ENCODE results near the gene FAM43B. TPM values are rescaled to one million over a fixed set of nuclear protein-coding genes. Genes with fewer than 3 reads are reported as not detected.

The FAM43B gene
- total RNA-seq, 1 donor from 2014 or later, result 0.47 TPM

DNA sequence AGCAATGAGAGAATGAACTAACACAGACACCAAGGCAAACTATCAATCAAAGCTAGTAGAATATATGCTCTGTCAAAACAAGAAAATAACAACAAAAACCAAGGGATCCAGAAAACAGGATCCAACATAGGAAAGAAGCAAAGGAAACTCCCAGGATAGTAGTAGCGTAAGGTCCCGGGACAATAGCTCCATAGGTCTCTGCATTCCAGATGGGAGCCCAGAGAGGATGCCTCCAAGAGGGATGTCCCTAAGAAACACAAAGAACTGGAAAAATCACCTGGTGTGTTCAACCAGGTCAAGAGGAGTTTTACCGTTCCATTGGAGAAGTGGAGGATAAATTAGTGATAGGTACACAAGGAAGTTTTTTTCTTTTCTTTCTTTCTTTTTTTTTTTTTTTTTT, 5.7 kb upstream of the FAM43B start:
- DNase-seq (ENCODE audit: extremely low read depth, low read depth, low spot score), result no peak

DNA sequence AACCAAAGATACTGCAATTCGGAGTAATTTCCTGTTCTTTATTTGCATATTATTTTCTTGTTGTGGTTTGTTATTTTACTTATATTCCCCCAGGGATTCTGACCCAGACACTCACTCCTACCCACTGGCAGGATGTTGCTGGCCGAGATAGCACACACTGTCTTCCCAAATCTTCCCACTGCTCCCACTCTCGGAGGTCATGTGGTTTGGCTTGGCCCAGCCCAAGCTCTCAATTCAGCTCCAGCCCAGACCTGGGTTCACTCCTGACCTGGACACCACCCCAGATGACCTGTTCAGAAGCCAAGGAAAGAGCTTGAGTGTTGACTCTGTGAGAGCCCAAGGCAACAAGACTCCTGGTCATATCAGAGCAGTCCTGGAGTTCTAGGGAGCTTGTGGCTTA, 1.2 kb upstream of the FAM43B start:
- DNase-seq (ENCODE audit: extremely low read depth, low read depth, low spot score), result no peak

DNA sequence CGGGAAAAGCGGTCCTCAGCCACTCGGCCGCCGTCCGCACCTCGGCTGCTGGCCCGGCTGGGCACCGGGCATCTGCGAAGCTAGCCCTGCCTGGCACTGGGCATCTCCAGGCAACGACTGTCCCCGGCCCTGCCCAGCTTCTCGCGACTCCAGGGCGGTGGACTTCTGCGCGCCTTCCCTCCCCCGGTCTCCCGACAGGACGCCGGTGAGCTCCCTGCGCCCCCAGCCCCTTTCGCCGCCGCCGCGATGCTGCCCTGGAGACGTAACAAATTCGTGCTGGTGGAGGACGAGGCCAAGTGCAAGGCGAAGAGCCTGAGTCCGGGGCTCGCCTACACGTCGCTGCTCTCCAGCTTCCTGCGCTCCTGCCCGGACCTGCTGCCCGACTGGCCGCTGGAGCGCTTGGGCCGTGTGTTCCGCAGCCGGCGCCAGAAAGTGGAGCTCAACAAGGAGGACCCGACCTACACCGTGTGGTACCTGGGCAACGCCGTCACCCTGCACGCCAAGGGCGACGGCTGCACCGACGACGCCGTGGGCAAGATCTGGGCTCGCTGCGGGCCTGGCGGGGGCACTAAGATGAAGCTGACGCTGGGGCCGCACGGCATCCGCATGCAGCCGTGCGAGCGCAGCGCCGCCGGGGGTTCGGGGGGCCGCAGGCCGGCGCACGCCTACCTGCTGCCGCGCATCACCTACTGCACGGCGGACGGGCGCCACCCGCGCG, 514 bp downstream of the FAM43B start:
- no peak for DNase-seq (ENCODE audit: extremely low read depth, low read depth, low spot score)

DNA sequence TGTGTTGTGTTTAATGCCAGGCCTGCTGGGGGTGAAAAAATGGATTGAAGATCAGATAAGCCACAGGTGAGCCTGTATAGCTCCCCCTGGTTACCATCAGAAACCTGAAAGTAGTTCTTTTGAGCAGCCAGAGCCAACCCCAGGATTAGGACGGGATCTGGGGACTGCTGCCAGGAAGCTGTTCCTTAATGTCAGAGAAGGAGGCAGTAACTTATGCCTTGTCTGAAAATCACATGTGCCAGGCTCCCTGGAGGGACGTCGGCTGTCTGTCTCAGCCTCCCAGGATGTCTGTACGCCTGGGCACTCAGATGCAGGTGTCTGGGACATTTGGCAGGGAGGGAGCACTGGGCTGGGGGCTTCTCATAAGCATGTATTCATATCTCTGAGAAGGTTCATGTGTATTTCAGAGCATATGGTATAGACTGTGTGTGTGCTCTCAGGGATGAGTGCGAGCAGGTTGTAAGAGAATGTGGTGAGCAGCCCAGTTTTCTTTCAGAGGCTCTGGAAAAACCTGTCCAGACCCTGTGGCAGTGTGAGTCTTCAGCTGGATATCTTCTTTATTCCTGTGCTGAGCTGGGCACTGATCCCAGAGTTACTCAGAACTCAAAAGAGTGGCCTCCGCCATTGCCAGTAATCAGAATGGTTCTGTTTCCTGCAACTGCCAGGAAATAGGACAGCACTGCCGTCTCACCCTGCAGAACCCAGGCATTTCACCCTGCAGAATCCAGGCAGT, 2.8 kb downstream of the FAM43B start:
- no peak for DNase-seq (ENCODE audit: extremely low read depth, low read depth, low spot score)

DNA sequence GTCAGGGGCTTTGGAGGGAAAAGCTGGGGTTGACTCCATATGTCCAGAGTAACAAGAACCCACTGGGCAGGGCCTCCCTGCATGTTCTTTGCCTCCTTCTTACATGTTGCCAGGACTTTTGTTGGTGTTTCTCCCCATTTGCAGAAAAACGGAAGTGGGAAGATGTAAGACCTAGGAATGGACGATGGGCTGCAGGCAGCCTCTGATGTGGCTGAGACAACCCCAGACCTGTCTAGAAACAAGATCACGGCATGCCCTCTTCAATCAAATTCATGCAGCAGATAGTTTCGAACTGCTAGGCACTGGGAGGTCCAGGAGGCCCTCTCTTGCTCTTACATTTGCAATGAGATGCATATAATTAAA, 3.4 kb downstream of the FAM43B start:
- no peak for DNase-seq (ENCODE audit: extremely low read depth, low read depth, low spot score)

DNA sequence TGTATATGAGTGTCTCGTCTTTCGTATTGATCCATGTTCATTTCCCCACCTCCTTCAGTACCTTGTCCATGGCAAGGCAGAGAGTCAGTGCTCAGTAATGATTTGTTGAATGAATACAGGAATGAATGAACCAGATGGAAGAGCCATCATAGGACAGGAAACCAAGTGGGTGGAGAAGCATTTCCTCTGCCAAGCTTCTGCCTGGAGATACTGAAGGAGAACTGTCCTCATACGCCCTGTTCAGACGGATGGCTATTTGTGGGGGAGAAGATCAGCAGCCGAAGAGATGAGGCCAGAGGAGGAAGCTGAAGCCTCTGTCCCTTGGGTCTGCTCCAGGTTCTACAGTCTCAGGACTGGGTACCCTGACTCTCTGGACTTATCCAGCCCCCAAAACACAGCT, 5.8 kb downstream of the FAM43B start:
- DNase-seq (ENCODE audit: extremely low read depth, low read depth, low spot score), result no peak

DNA sequence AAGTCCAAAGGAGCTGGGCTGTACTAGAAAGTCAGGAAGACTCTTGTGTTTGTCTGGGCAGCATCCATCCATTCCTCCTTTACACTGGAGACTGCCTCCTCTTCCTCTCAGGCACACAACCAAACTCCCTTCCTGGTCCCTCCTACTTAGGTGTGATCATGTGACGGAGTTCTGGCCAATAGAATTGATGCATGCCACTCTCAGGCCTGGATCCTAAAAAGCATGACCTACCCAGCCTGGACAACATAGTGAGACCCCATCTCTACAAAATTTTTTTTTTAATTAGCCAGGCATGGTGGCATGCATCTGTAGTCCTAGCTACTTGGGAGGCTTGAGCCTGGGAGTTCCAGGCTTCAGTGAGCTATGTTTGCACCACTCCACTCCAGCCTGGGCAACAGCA, 8.6 kb downstream of the FAM43B start:
- no peak for DNase-seq (ENCODE audit: extremely low read depth, low read depth, low spot score)

DNA sequence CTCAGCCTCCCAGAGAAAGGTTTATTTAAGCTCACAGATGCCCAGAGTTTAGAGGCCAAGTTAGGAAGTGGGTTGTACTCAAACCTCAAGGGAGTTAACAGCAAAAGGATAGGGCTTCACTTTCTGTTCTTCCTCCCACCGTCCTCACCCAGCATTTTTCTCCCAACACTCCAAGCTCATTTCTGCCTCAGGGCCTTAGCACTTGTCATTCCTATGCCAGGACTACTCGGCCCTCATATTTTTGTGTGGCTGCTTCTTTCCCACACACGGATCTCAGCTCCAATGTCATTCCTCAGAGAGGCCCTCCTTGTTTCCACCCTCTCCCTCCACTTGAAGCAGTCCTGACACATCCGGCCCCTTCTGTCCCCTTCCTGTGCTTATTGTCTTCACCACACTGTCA, 12.9 kb downstream of the FAM43B start:
- DNase-seq (ENCODE audit: extremely low read depth, low read depth, low spot score), result no peak

DNA sequence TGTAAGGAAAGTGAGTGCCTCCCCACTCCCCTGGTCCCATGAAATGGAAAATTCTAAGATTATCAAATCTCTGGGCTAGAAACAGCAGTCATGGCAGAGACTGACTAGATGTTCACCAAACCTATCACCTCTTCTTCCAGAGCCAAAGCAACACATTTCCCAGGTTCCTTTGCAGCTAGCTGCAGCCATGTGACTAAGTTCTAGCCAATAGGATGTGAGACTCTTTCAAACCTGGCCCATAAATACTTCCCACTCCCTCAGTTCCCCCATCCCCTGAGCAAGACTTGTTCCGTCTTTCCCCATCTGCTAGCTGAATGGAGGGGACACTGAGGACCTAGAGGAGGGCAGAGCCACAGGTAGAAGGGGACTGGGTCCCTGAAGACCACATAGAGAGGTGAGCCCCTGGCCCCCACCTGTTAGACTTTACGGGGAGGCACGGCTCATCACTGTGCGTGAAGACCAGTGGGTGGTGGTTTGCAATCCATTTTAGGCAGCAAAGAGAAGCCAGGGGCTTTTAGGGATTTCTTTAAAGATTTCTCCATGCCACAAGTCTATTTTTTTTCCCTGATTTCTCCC, 17.2 kb downstream of the FAM43B start:
- DNase-seq (ENCODE audit: extremely low read depth, low read depth, low spot score), result no peak

DNA sequence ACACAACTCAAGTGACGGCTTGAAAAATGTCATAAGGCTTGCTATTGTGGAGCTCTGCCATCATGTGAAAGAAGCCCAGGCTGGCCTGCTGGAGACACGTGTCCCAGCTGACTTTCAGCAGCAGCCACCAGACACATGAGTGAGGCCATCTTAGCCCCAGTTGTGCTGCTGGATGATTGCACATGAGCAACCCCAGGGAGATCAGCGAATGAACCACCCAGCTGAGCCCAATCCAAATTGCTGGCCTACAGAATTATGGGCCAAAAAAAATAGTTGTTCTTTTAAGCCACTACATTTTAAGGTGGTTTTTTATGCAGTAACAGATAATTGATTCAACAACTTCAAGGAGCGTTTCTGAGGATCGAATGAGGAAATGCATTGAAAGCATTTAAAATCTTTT, 19.1 kb downstream of the FAM43B start:
- DNase-seq (ENCODE audit: extremely low read depth, low read depth, low spot score), result no peak

DNA sequence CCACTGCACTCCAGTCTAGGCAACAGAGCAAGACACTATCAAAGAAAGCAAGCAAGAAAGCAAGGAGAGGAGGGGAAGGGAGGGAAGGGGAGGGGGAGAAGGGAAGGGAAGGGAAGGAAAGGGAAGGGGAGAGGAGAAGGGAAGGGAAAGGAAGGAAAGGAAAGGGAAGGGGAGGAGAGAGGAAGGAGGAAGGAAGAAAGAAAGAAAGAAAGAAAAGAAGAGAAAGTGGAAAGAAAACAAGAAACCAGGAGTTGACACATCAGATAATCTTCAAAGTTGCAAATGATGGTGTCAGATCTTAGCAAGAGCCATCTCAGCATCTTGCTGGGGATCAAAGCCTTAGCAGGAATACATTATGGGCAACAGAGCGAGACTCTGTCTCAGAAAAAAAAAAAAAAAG, 21.6 kb downstream of the FAM43B start:
- DNase-seq (ENCODE audit: extremely low read depth, low read depth, low spot score), result no peak

DNA sequence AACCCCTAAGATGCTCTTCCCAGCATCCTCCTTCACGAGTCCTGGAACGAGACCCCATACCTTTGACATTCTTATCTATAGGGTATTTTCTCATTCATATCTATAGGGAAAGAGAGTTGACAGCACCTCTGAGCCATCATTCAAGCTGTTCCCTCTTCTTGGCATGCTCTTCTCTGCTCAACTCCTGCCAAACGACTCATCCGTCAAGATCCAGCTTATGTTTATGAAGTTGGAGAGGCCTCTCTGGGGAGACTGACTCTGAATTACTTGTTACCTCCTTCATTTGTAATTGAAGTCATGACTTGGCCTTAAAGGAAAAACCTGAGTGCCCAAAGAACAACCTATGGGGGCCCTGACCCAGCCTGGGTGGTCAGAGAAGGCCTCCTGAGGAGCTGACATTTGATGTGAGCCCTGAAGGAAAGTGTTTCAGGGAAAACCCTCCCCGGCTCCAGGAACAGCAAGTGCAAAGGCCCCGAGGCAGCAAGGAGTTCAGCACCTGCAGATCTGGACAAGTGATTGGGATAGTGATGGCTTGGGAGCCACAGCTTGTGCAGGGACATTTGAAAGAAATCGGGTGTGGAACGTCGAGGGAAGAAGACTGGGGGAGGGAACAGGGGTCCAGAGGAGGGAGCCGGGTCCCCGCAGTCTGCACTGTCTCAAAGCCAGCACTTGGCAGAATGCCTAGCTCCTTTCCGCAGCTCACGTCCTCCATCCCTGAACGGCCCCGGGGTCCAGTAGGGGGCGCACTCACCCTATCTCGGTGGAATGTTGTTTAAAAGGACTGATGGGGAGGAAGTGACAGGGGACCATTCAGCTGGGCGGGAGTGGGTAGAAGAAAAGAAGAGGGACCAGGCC, 22.5 kb downstream of the FAM43B start:
- DNase-seq (ENCODE audit: extremely low read depth, low read depth, low spot score), result peak; percentile 63

DNA sequence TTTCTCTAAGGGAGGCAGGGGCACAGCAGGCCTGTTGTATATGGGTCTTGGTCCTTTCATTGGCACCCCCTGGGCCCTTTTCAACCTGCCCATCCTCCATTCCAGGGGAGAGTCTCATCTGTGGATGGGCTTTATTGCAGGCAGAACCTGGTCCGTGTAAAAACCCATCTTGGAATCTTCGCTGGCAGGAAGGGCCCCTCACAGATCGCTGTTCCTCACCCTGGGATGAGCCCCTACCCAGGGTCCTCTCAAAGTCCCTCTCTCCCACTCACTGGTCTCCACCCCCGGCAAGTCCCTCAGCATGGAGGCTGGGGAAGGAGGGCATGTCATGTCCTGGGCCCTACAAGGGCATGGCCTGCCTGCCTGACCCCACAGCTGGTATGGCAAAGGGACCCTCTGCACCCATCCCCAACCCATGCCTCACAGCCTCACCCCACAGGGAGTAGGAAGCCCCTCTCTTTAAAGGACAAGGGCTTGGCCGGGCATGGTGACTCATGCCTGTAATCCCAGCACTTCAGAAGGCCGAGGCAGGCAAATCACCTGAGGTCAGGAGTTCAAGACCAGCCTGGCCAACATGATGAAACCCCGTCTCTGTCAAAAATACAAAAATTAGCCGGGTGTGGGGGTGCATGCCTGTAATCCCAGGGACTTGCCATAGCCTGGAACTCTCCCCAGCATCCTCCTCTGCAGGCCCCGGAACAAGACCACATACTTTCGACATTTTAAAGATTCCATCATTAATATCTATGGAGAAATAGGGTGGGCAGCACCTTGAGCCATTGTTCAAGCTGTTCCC, 23.4 kb downstream of the FAM43B start:
- no peak for DNase-seq (ENCODE audit: extremely low read depth, low read depth, low spot score)

DNA sequence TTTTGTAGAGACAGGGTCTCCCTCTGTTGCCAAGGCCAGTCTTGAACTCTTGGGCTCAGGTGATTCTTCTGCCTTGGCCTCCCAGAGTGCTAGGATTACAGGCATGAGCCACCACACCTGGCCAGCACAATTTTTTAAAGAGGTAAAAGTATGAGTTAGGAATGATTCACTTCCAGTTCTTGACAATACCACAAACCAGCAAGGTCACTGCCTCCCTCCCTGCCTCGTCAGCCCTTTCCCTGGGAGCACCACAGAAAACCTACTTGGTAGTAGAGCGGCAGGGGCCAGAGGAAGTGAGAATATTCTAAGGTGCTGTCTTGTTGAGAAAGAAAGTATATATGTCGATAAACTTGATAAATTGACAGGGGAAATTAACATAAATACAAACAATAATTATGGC, 25.7 kb downstream of the FAM43B start:
- DNase-seq (ENCODE audit: extremely low read depth, low read depth, low spot score), result no peak

DNA sequence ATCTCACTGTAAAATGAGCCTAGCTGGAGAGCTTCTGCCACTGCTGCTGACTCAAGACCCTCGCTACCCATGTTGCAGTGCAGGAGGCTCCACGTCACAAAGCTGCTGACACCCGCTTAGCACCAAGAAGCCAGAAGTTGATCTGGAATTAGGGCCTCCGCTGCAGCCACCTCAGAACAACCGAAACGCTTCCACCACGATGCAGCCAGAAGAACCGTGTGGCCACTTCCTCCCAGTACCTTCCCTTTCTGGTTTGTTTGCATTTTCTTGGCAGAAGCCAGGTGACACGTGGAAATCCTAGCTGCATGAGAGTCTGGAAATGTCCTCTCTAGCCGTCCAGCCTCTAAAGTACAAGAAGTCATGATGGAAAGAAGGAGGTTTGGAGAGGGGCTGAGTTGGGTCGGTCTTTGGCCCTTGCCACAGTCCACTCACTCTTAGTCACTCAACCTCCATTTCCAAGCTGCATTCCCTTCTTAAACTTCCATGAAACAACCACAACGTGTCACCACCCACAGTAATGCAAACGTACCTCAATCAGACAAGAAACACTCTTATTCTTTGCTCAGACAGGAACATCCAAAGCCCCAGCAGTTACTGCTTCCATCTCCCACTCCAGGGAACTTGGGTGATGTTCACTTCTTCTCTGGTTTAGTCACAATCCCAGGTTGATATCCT, 26.5 kb downstream of the FAM43B start:
- no peak for DNase-seq (ENCODE audit: extremely low read depth, low read depth, low spot score)

DNA sequence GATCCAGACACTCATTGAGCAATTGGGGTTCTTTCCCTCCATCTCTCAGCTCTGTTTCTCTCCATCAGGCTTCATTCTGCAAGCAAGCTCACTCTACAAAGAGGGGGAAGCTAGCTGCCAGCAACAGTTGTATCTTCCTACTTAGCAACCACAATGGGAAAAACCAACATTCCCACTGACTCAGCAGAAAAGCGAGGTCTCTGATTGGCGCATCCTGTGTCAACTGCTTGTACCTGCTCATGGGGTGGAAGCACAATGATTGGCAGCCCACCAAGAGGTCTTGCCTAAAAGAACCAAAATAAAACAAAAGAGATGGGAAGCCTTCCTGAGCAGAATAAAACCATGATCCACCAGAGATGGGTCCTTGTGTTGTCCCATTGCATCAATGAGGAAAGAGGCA, 32.5 kb downstream of the FAM43B start:
- no peak for DNase-seq (ENCODE audit: extremely low read depth, low read depth, low spot score)

DNA sequence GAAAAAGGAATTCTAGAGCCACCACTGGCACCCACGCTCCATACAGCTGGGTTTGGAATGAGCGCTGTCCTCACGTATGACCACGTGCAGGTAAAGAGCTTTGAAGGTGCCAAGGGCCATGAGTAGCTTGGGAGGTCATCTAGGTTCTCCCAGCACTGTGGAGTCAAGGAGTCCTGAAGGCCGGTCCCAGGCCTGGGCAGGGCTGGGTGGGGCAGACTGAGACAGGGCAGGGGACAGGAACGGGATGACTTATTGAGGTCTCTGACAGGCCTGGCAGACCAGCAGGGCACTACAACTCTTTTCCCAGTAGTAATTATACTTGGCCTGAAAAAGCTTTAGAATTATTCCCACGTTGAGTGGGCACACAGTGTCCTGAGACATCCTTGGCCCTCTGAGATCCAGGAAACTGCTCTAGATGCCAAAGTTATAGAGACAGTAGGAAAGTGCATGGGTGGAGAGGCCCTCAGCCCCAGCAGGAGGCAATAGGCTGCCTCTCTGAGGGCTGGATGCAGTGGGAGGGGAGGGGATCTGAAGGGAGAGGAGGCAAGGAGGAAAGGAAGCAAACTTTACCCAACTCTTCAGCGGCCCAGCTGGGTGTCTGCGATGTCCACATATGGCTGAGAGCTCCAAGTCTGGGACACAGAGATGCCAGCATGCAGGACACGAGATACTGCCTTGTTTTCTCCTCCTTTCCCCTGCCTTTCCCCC, 34.7 kb downstream of the FAM43B start:
- no peak for DNase-seq (ENCODE audit: extremely low read depth, low read depth, low spot score)

DNA sequence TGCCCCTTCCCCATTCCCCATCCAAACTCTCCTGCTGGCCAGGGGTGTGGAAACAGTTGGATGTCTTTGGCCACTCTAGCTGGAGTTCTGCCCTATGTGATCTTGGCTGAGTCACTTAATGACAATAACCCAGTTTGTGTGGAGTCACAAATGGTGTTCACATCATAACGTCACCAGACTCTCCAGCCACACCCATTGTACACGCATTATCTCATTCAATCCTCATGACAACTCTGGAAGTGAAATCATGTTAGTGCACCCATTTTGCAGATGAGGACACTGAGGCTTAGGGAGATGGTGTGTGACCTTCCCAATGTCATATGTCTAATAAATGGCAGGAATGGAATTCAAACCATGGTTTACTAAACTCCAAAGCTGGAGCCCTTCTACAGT, 35.3 kb downstream of the FAM43B start:
- DNase-seq (ENCODE audit: extremely low read depth, low read depth, low spot score), result no peak

DNA sequence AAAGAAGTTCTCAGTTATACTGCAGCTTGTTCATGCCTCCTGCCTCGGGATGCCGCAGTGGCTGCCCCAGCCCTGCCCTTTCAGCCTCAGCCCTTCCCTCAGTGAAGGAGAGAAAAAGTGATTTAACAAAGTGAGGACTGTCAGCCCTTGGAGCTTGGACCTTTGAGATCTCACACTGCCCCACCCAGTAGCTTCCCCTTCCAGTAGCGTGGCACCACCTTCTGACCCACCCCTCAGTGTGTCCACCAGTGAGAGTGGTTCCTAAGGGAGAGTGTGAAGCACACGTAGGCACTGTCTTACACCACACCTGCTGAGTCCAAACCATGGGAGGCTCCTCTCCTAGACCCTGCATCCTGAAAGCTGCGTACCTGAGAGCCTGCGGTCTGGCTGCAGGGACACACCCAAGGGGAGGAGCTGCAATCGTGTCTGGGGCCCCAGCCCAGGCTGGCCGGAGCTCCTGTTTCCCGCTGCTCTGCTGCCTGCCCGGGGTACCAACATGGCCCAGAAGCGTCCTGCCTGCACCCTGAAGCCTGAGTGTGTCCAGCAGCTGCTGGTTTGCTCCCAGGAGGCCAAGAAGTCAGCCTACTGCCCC, 36.4 kb downstream of the FAM43B start, which contains the start of gene CDA:
Gene CDA (plus strand): TSS at position 464 of the 592 bp plus-strand sequence. CDS start 33 bp downstream, at position 497.
- DNase-seq (ENCODE audit: extremely low read depth, low read depth, low spot score), result no peak
